ENCODE data around the gene APOA5. TPM values are rescaled to one million over a fixed set of nuclear protein-coding genes. Genes with fewer than 3 reads are reported as not detected.

The APOA5 gene
- total RNA-seq, 4 donors from 2014 or later = 1.0 to 2.9 TPM; not detected in 2

DNA sequence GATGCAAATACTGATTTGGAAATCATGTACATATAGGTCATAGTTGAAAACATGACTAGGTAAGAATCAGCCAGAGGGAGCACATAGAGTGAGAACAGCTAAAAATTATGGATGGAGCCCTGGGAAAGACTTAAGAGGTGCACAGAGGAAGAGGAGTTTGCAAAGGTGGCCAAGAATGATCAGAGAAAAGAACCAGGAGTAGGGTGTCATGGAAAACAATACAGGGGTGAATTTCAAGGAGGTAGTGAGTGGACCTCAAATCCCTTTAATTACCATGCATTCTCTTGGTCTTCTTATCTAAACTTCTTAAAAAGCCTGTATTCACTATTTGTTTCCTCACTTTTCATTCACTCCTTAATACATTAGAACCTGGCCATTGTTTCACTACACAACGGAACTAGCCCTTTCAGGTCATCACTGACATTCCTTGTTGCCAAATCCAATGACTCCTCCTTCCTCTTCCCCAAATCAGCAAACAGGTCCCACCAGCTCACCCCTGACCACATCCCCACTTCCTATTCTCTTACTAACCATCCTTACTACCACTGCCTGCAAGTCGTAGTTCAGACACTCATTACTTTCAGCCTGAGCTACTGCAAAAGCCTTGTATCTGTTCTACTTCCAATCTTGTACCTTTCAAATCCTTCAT lies 41.5 kb downstream of the APOA5 start:
- TF ChIP-seq, protein P1, sequence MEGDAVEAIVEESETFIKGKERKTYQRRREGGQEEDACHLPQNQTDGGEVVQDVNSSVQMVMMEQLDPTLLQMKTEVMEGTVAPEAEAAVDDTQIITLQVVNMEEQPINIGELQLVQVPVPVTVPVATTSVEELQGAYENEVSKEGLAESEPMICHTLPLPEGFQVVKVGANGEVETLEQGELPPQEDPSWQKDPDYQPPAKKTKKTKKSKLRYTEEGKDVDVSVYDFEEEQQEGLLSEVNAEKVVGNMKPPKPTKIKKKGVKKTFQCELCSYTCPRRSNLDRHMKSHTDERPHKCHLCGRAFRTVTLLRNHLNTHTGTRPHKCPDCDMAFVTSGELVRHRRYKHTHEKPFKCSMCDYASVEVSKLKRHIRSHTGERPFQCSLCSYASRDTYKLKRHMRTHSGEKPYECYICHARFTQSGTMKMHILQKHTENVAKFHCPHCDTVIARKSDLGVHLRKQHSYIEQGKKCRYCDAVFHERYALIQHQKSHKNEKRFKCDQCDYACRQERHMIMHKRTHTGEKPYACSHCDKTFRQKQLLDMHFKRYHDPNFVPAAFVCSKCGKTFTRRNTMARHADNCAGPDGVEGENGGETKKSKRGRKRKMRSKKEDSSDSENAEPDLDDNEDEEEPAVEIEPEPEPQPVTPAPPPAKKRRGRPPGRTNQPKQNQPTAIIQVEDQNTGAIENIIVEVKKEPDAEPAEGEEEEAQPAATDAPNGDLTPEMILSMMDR (IDR thresholded peaks at IDR 0.05 in 4 of 5, conservative IDR thresholded peaks at IDR 0.05 in 1 of 5) = no peak
- no peak for TF ChIP-seq POLR2A (IDR thresholded peaks at IDR 0.05)
- no peaks in the 10 kb centered on the region for H3K4me1 ChIP-seq
- no peak for ATAC-seq
- no peak for DNase-seq
- H3K27ac ChIP-seq = no peak overlapping the region
- intact Hi-C loops (cut with DNase I; ENCODE audit: low total_unique reads) (no loop called here), in situ Hi-C loops (cut with MboI; ENCODE audit: low sequenced_read_pairs in 4 of 4) (no loop called here)
- H3K4me3 ChIP-seq = no peak overlapping the region
- H3K36me3 ChIP-seq = peaks cover 0 to 64% of the 10 kb centered on the region in 2 donors
- no peaks in the 10 kb centered on the region for H3K9me3 ChIP-seq
- H3K27me3 ChIP-seq = no peaks in the 10 kb centered on the region

DNA sequence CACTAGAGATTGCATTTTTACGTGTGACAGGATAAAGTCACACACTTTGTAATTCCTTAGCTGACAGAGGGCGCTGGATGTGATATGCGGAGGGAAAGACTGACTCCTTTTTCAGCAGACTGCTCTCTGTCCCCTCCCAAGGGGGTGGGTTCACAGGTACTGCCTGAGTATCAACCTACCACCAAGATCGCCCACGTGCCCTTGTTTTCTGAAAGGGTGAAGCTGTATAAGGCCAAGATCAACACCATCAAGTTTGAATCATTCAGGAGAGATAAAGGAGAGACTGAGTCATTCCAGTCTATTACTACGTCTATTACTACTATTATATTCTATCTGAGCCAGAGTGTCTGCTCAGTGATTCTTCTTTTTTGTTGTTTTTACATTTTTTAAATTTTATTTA lies 49.6 kb downstream of the APOA5 start:
- ATAC-seq = no peak

DNA sequence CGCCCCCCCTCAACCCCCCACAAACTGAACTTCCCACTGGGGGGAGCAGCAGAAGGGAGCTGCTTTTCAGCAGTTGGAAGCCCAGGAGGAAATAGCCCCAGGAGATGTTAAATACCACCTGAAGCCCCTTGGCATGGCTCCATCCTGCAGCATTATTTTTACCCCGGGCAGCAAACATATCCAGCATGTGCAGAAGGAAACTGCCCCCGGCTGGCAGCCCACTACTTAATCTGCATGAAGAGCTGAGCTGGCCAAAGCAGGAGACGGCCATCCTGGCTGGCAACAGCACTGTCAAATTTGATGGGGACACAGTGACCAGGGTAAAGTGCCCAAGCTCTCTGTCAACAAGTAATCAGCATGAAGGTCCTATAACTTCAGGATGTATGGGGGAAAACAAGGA lies 50.9 kb downstream of the APOA5 start:
- Histone ChIP-seq H3K9me3 (no peaks in the 10 kb centered on the region), H3K36me3 (peaks cover 0 to 5% of the 10 kb centered on the region in 2 donors), H3K27me3 (no peaks in the 10 kb centered on the region), H3K4me1 (no peaks in the 10 kb centered on the region), H3K27ac (no peak overlapping the region), H3K4me3 (no peak overlapping the region)
- DNase-seq = no peak
- in situ Hi-C loops (cut with MboI; ENCODE audit: low sequenced_read_pairs in 4 of 4) (no loop called here), intact Hi-C loops (cut with DNase I; ENCODE audit: low total_unique reads) (no loop called here)
- no peak for ATAC-seq
- TF ChIP-seq, protein P1 (IDR thresholded peaks at IDR 0.05 in 4 of 5, conservative IDR thresholded peaks at IDR 0.05 in 1 of 5) = no peak
- no peak for TF ChIP-seq POLR2A (IDR thresholded peaks at IDR 0.05)

More for the DNA sequence above, 49.6 kb downstream of the APOA5 start:
- Histone ChIP-seq H3K4me1 (no peaks in the 10 kb centered on the region), H3K36me3 (peaks cover 0 to 15% of the 10 kb centered on the region in 2 donors), H3K9me3 (no peaks in the 10 kb centered on the region), H3K4me3 (no peak overlapping the region), H3K27ac (no peak overlapping the region), H3K27me3 (no peaks in the 10 kb centered on the region)
- no peak for TF ChIP-seq POLR2A (IDR thresholded peaks at IDR 0.05)
- TF ChIP-seq, protein P1 (IDR thresholded peaks at IDR 0.05 in 4 of 5, conservative IDR thresholded peaks at IDR 0.05 in 1 of 5) = no peak
- in situ Hi-C loops (cut with MboI; ENCODE audit: low sequenced_read_pairs in 4 of 4) (no loop called here), intact Hi-C loops (cut with DNase I; ENCODE audit: low total_unique reads) (no loop called here)
- no peak for DNase-seq

Other genes with a start within 250 kb of the APOA5 start
- gene BUD13, start 18.9 kb downstream of the APOA5 start, total RNA-seq = 10 to 100 TPM in 3 of 4 donors, 1 to 10 TPM in 1; 9.0 to 14.1 (median 12.3) TPM
- gene ZPR1, start 3.9 kb downstream of the APOA5 start, total RNA-seq = 10 to 100 TPM; 43.3 to 82.5 (median 56.9) TPM
- 1 to 10 TPM in 2 of 4 donors, not detected in 2; 2.6 to 3.5 TPM for gene APOA4, start 31.4 kb upstream of the APOA5 start, total RNA-seq
- gene APOC3, start 38.0 kb upstream of the APOA5 start, total RNA-seq = 10 to 100 TPM in 2 of 4 donors, not detected in 2; 19.3 to 45.7 TPM
- gene APOA1, start 45.7 kb upstream of the APOA5 start, total RNA-seq = 10 to 100 TPM in 2 of 4 donors, under 1 TPM in 1, not detected in 1; 0.56 to 35.8 (median 18.2) TPM